Measurements from ENCODE around the gene GDF7. TPM values are rescaled to one million over a fixed set of nuclear protein-coding genes. Genes with fewer than 3 reads are reported as not detected.

Gene GDF7
- total and polyA plus RNA-seq, 2 of the 8 experiments (the other 6 are each of a cell fraction or from before 2014, with no cell fraction given) = 0.04 to 0.06 TPM

DNA sequence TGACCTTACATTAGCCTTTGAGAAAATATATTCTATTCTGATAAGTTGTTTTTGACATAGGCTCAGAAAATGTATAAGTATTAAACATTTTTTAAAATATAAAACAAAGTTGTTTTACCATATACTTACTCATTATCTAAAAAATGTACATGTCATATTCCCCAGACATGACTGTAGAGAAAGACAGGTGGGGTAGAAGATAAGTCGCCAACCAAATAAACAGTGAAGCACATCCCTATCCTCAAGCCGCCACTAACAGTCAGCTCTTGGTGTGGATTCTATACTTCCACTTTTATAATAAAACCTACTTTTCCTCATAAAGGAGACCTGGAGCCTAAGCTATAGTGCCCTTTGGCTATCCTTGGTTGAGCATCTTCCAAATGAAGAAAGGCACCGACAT lies 26.4 kb downstream of the GDF7 start:
- Histone ChIP-seq H3K56ac (replicated peaks; ENCODE audit: insufficient read length, low read depth, low read length) (no peak overlapping the region), H4K8ac (ENCODE audit: extremely low read depth, insufficient read depth, low read length) (no peak overlapping the region), H3K14ac (ENCODE audit: insufficient read length) (no peak overlapping the region), H3K27ac (ENCODE audit: low read depth, low read length) (no peak overlapping the region), H3K27me3 (replicated peaks in 1 of 4; ENCODE audit: control insufficient read depth in 3 of 4, extremely low read depth in 1 of 4, insufficient read depth in 3 of 4, low read length in 3 of 4) (no peaks in the 10 kb centered on the region), H3K36me3 (ENCODE audit: control insufficient read depth in 2 of 4, insufficient read depth in 4 of 4, low read length in 3 of 4) (0 out of 8 replicates have a peak, but pooled peaks cover 0 to 3% (median 0%) of the 10 kb centered on the region in 4 experiments), H3K79me2 (ENCODE audit: control insufficient read depth in 1 of 2, insufficient read depth in 2 of 2, low read length in 2 of 2) (no peaks in the 10 kb centered on the region), H4K91ac (replicated peaks; ENCODE audit: insufficient read length, low read length) (no peak overlapping the region), H3K4me1 (replicated peaks in 1 of 4; ENCODE audit: control insufficient read depth in 3 of 4, insufficient read depth in 4 of 4, low read length in 3 of 4) (no peaks in the 10 kb centered on the region), H2BK15ac (ENCODE audit: low read length) (no peak overlapping the region), H3K4ac (replicated peaks; ENCODE audit: insufficient read length, low read depth, low read length) (no peak overlapping the region), H2BK5ac (ENCODE audit: low read depth, low read length) (no peak overlapping the region), H2AK5ac (ENCODE audit: low read depth, low read length) (no peak overlapping the region), H3K18ac (ENCODE audit: extremely low read depth, low read length) (no peak overlapping the region), H3K23me2 (ENCODE audit: low read depth, low read length) (no peaks in the 10 kb centered on the region), H4K20me1 (replicated peaks in 1 of 2; ENCODE audit: control insufficient read depth in 1 of 2, insufficient read depth in 2 of 2, low read length in 2 of 2) (peaks cover 0 to 2% of the 10 kb centered on the region in 2 experiments), H2BK20ac (ENCODE audit: low read length) (no peak overlapping the region), H3K79me1 (ENCODE audit: low read depth, low read length) (no peaks in the 10 kb centered on the region; the same call in 1 of the 2 replicates), H2BK12ac (ENCODE audit: low read depth, low read length) (no peak overlapping the region), H3K23ac (ENCODE audit: insufficient read length) (no peak overlapping the region), H3K4me3 (ENCODE audit: extremely low read depth in 1 of 4, insufficient read depth in 2 of 4, low read depth in 3 of 4, low read length in 4 of 4) (no peak overlapping the region), H3K4me2 (ENCODE audit: insufficient read depth in 1 of 2, low read depth in 2 of 2, low read length in 2 of 2) (no peak overlapping the region), H2AFZ (ENCODE audit: low read length) (no peak overlapping the region), H4K5ac (ENCODE audit: insufficient read length, low read depth, low read length) (no peak overlapping the region), H3K9ac (replicated peaks in 1 of 4; ENCODE audit: extremely low read depth in 1 of 4, low read depth in 3 of 4, low read length in 3 of 4) (no peak overlapping the region), H2BK120ac (replicated peaks; ENCODE audit: low read depth, low read length) (no peak overlapping the region), H3K9me3 (ENCODE audit: insufficient read depth in 2 of 2, low read depth in 1 of 2, low read length in 1 of 2) (no peaks in the 10 kb centered on the region)
- FAIRE-seq (no peak), DNase-seq (ENCODE audit: low read depth in 1 of 2, low spot score in 2 of 2) (no peak)
- ChIA-PET CTCF (ENCODE audit: partially characterized antibody) (interaction anchor here (1.5 to 4.3 kb wide), 3 partner anchors 12 to 32 kb away, joined by 5 to 35 read pairs (median 23); no protein-coding TSS in a partner anchor), POLR2A (ENCODE audit: partially characterized antibody) (no interaction called here)
- WGBS, 2 experiments (ENCODE audit: extremely low coverage in 1 of 2, insufficient coverage in 1 of 2, insufficient read length in 1 of 2, insufficient replicate concordance in 2 of 2, low coverage in 1 of 2, low lambda C conversion rate in 2 of 2, missing lambda C conversion rate in 1 of 2) = 87% methylated on average over 3 of the region's 3 CpGs; no CpG with 5 or more reads in 1 of the 2 experiments
- TF ChIP-seq, protein P1, sequence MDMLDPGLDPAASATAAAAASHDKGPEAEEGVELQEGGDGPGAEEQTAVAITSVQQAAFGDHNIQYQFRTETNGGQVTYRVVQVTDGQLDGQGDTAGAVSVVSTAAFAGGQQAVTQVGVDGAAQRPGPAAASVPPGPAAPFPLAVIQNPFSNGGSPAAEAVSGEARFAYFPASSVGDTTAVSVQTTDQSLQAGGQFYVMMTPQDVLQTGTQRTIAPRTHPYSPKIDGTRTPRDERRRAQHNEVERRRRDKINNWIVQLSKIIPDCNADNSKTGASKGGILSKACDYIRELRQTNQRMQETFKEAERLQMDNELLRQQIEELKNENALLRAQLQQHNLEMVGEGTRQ (IDR thresholded peaks at IDR 0.05; ENCODE audit: low read length) = no peak
- no peak for TF ChIP-seq SUZ12 (IDR thresholded peaks at IDR 0.05; ENCODE audit: low read length)
- TF ChIP-seq CEBPB (IDR thresholded peaks at IDR 0.05; ENCODE audit: low read depth, low read length) = no peak
- no peak for TF ChIP-seq CHD1 (IDR thresholded peaks at IDR 0.05; ENCODE audit: low read depth, low read length)
- no peak for TF ChIP-seq GTF2F1 (IDR thresholded peaks at IDR 0.05; ENCODE audit: borderline replicate concordance, low read depth, low read length)
- TF ChIP-seq CTBP2 (IDR thresholded peaks at IDR 0.05; ENCODE audit: borderline replicate concordance, insufficient read depth, insufficient read length, low read length) = no peak
- no peak for TF ChIP-seq EZH2 (IDR thresholded peaks at IDR 0.05; ENCODE audit: low read depth, low read length, severe bottlenecking)
- TF ChIP-seq BRCA1 (IDR thresholded peaks at IDR 0.05; ENCODE audit: low read depth, low read length) = no peak
- TF ChIP-seq ZNF274 (IDR thresholded peaks at IDR 0.05; ENCODE audit: borderline replicate concordance, extremely low read depth, low read length) = no peak
- TF ChIP-seq GABPA (IDR thresholded peaks at IDR 0.05; ENCODE audit: borderline replicate concordance, insufficient read depth, low read length) = no peak

Data from H1 (cell line).